GM08714 (cell line): ENCODE measurements around the gene CPNE4.

Experiments used
- H3K4me3 ChIP-seq: fragments of 200-500 bp; sonication (Bioruptor generic); 2 replicates; pipeline ENCODE4 v1.5.1; 2014; ENCODE audit warnings: mild to moderate bottlenecking, low read length, inconsistent platforms
- ZNF274 ChIP-seq: IDR thresholded peaks from 2 replicates; pipeline ENCODE4 v1.6.1; 2012; ENCODE audit warnings: mild to moderate bottlenecking, low read depth, low read length

CPNE4 gene

GRCh38 chr3:131957511-131957910 lies 77.3 kb downstream of the CPNE4 start:
- H3K4me3 ChIP-seq = no peak overlapping the region
- TF ChIP-seq ZNF274 = no peak

- H3K4me3 ChIP-seq = no peak overlapping the region
- TF ChIP-seq ZNF274 = no peak
Observed at GRCh38 chr3:131948806-131949205, 86.0 kb downstream of the CPNE4 start.

- no peak for TF ChIP-seq ZNF274
- H3K4me3 ChIP-seq = no peak overlapping the region
Observed at GRCh38 chr3:131944676-131945075, 90.1 kb downstream of the CPNE4 start.

GRCh38 chr3:131933665-131934064 lies 101.1 kb downstream of the CPNE4 start:
- no peak for TF ChIP-seq ZNF274

GRCh38 chr3:131928593-131928992 lies 106.2 kb downstream of the CPNE4 start:
- no peak for TF ChIP-seq ZNF274
- H3K4me3 ChIP-seq = no peak overlapping the region

More at GRCh38 chr3:131933665-131934064, 101.1 kb downstream of the CPNE4 start:
- H3K4me3 ChIP-seq = no peak overlapping the region

GRCh38 chr3:131925571-131925970 lies 109.2 kb downstream of the CPNE4 start:
- H3K4me3 ChIP-seq = no peak overlapping the region
- no peak for TF ChIP-seq ZNF274

- no peak for TF ChIP-seq ZNF274
- no peak overlapping the region for H3K4me3 ChIP-seq
Observed at GRCh38 chr3:131922356-131922755, 112.5 kb downstream of the CPNE4 start.

GRCh38 chr3:131917006-131917405 lies 117.8 kb downstream of the CPNE4 start:
- no peak for TF ChIP-seq ZNF274

GRCh38 chr3:131914090-131914691 lies 120.6 kb downstream of the CPNE4 start:
- H3K4me3 ChIP-seq = no peak overlapping the region
- TF ChIP-seq ZNF274 = no peak

More at GRCh38 chr3:131917006-131917405, 117.8 kb downstream of the CPNE4 start:
- H3K4me3 ChIP-seq = no peak overlapping the region

GRCh38 chr3:131912255-131912654 lies 122.6 kb downstream of the CPNE4 start:
- TF ChIP-seq ZNF274 = no peak
- no peak overlapping the region for H3K4me3 ChIP-seq

- H3K4me3 ChIP-seq = no peak overlapping the region
- TF ChIP-seq ZNF274 = no peak
Observed at GRCh38 chr3:131907796-131908195, 127.0 kb downstream of the CPNE4 start.

- no peak for TF ChIP-seq ZNF274
- no peak overlapping the region for H3K4me3 ChIP-seq
Observed at GRCh38 chr3:131903988-131904415, 130.8 kb downstream of the CPNE4 start.

GRCh38 chr3:131901686-131902085 lies 133.1 kb downstream of the CPNE4 start:
- H3K4me3 ChIP-seq = no peak overlapping the region
- no peak for TF ChIP-seq ZNF274

- TF ChIP-seq ZNF274 = no peak
- H3K4me3 ChIP-seq = no peak overlapping the region
Observed at GRCh38 chr3:131900891-131901290, 133.9 kb downstream of the CPNE4 start.

- H3K4me3 ChIP-seq = no peak overlapping the region
- no peak for TF ChIP-seq ZNF274
Observed at GRCh38 chr3:131899021-131899420, 135.8 kb downstream of the CPNE4 start.

GRCh38 chr3:131898346-131898745 lies 136.5 kb downstream of the CPNE4 start:
- no peak for TF ChIP-seq ZNF274
- no peak overlapping the region for H3K4me3 ChIP-seq
